ENCODE data around the gene PLBD2.

DNA sequence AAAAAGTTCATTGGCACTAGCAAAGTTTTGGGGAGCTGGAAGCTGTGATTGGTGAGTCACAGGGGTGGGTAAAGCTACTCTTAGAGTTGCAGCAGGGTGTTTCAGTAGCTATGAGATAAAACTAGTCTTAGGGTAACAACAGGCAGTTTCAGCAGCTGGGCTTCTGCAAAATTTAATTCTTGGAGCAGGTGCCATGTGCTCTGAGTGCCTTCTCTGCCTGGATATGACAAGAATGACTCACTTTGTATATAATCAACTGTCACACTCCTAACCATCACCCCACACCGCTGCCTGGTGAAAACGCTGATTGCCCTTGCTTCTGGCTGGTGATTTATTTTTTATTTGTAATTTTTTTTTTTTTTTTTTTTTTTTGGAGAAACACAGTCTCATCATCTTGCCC lies 10.5 kb upstream of the PLBD2 start:
- TF ChIP-seq, protein P1, sequence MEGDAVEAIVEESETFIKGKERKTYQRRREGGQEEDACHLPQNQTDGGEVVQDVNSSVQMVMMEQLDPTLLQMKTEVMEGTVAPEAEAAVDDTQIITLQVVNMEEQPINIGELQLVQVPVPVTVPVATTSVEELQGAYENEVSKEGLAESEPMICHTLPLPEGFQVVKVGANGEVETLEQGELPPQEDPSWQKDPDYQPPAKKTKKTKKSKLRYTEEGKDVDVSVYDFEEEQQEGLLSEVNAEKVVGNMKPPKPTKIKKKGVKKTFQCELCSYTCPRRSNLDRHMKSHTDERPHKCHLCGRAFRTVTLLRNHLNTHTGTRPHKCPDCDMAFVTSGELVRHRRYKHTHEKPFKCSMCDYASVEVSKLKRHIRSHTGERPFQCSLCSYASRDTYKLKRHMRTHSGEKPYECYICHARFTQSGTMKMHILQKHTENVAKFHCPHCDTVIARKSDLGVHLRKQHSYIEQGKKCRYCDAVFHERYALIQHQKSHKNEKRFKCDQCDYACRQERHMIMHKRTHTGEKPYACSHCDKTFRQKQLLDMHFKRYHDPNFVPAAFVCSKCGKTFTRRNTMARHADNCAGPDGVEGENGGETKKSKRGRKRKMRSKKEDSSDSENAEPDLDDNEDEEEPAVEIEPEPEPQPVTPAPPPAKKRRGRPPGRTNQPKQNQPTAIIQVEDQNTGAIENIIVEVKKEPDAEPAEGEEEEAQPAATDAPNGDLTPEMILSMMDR (IDR thresholded peaks at IDR 0.05), result no peak
- TF ChIP-seq POLR2A (IDR thresholded peaks at IDR 0.05), result no peak

All from vagina (tissue), 2 donors.